ENCODE measurements around the gene ATP1A1.

The ATP1A1 gene

GRCh38 chr1:116418091-116418830 lies 45.2 kb downstream of the ATP1A1 start (continued):
- TF ChIP-seq ZNF701 (tag by site-specific recombination; IDR thresholded peaks at IDR 0.05) (no peak), ZSCAN30 (tag by site-specific recombination; IDR thresholded peaks at IDR 0.05) (peak; percentile 85), ZNF37A (tag by site-specific recombination; IDR thresholded peaks at IDR 0.05) (no peak), REPIN1 (tag by site-specific recombination; IDR thresholded peaks at IDR 0.05; ENCODE audit: low read depth) (no peak), ZNF248 (tag by site-specific recombination; IDR thresholded peaks at IDR 0.05) (no peak), ZNF214 (tag by site-specific recombination; IDR thresholded peaks at IDR 0.05; ENCODE audit: borderline replicate concordance) (no peak), TCF7L2 (IDR thresholded peaks at IDR 0.05; ENCODE audit: borderline replicate concordance, low read depth, low read length) (no peak), ZNF585B (tag by site-specific recombination; IDR thresholded peaks at IDR 0.05) (no peak), ZXDB (tag by site-specific recombination; IDR thresholded peaks at IDR 0.05) (peak; percentile 73), ZNF280C (tag by site-specific recombination; IDR thresholded peaks at IDR 0.05) (no peak), ZNF239 (tag by site-specific recombination; IDR thresholded peaks at IDR 0.05) (no peak), HOXD13 (CRISPR knock-in tag; IDR thresholded peaks at IDR 0.05; ENCODE audit: borderline replicate concordance) (no peak), ZNF623 (tag by site-specific recombination; IDR thresholded peaks at IDR 0.05) (no peak), ZNF169 (tag by site-specific recombination; IDR thresholded peaks at IDR 0.05) (no peak), RBAK (tag by site-specific recombination; IDR thresholded peaks at IDR 0.05) (no peak), SCRT1 (tag by site-specific recombination; IDR thresholded peaks at IDR 0.05; ENCODE audit: borderline replicate concordance) (no peak), ZNF155 (tag by site-specific recombination; IDR thresholded peaks at IDR 0.05) (no peak), ZNF529 (tag by site-specific recombination; IDR thresholded peaks at IDR 0.05; ENCODE audit: insufficient replicate concordance) (no peak), ZFP69B (tag by site-specific recombination; IDR thresholded peaks at IDR 0.05) (0 out of 2 replicates have a peak, but pooled peaks have one; percentile 14), HOXA7 (CRISPR knock-in tag; IDR thresholded peaks at IDR 0.05; ENCODE audit: borderline replicate concordance) (no peak), ZNF707 (tag by site-specific recombination; IDR thresholded peaks at IDR 0.05) (no peak), MZF1 (tag by site-specific recombination; IDR thresholded peaks at IDR 0.05; ENCODE audit: borderline replicate concordance) (peak; percentile 56), HIC1 (tag by site-specific recombination; IDR thresholded peaks at IDR 0.05) (peak; percentile 72; the same call in 1 of the 2 replicates), ZBTB44 (tag by site-specific recombination; IDR thresholded peaks at IDR 0.05) (no peak), IKZF3 (tag by site-specific recombination; IDR thresholded peaks at IDR 0.05) (peak; percentile 57; the same call in 1 of the 2 replicates), ZNF792 (tag by site-specific recombination; IDR thresholded peaks at IDR 0.05) (no peak), ZNF148 (tag by site-specific recombination; IDR thresholded peaks at IDR 0.05; ENCODE audit: borderline replicate concordance) (no peak), ZNF112 (tag by site-specific recombination; IDR thresholded peaks at IDR 0.05) (no peak), ZNF747 (tag by site-specific recombination; IDR thresholded peaks at IDR 0.05) (no peak), KLF8 (tag by site-specific recombination; IDR thresholded peaks at IDR 0.05) (peak; percentile 48; the same call in 1 of the 2 replicates)
- TF ChIP-seq, protein P1, sequence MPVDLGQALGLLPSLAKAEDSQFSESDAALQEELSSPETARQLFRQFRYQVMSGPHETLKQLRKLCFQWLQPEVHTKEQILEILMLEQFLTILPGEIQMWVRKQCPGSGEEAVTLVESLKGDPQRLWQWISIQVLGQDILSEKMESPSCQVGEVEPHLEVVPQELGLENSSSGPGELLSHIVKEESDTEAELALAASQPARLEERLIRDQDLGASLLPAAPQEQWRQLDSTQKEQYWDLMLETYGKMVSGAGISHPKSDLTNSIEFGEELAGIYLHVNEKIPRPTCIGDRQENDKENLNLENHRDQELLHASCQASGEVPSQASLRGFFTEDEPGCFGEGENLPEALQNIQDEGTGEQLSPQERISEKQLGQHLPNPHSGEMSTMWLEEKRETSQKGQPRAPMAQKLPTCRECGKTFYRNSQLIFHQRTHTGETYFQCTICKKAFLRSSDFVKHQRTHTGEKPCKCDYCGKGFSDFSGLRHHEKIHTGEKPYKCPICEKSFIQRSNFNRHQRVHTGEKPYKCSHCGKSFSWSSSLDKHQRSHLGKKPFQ (tag by site-specific recombination; IDR thresholded peaks at IDR 0.05), result no peak
